Activated CD8-positive, alpha-beta memory T cell treated with anti-CD3 and anti-CD28 coated beads, Interleukin-2, amount 50 U/mL, for 24 hours (primary cell): ENCODE measurements around the gene DYNC1H1.
A peak's percentile ranks its signal among the peaks of the same experiment; 100 is the strongest.
"Not testable (repeated sequence)": the region's sequence is repeated elsewhere in the genome, so short reads cannot be mapped to it uniquely, and the experiment has no call there.

ENCODE experiments used
- DNase-seq: peaks from one replicate; pipeline ENCODE4 v3.0.0-alpha.2; 2020; ENCODE audit errors: extremely low read depth

The DYNC1H1 gene

GRCh38 chr14:102063808-102064429 lies 99.5 kb downstream of the DYNC1H1 start:
- DNase-seq = no peak

- DNase-seq = not testable (repeated sequence)
Measured at GRCh38 chr14:102064590-102064989, 100.2 kb downstream of the DYNC1H1 start.

GRCh38 chr14:102066041-102066451 lies 101.7 kb downstream of the DYNC1H1 start:
- DNase-seq = no peak

- DNase-seq = no peak
Measured at GRCh38 chr14:102071283-102071998, 107.1 kb downstream of the DYNC1H1 start.

GRCh38 chr14:102074415-102074964 lies 110.1 kb downstream of the DYNC1H1 start:
- DNase-seq = no peak

- DNase-seq = no peak
Measured at GRCh38 chr14:102075155-102075554, 110.8 kb downstream of the DYNC1H1 start.

GRCh38 chr14:102077382-102077709 lies 113.0 kb downstream of the DYNC1H1 start:
- DNase-seq = no peak

- not testable (repeated sequence) for DNase-seq
Measured at GRCh38 chr14:102078361-102078791, 114.0 kb downstream of the DYNC1H1 start.

- DNase-seq = no peak
Measured at GRCh38 chr14:102078831-102079699, 114.7 kb downstream of the DYNC1H1 start.

GRCh38 chr14:102079700-102079979 lies 115.3 kb downstream of the DYNC1H1 start:
- DNase-seq = no peak

- DNase-seq = no peak
Measured at GRCh38 chr14:102080183-102081080, 116.1 kb downstream of the DYNC1H1 start.

GRCh38 chr14:102081231-102082080 lies 117.1 kb downstream of the DYNC1H1 start:
- DNase-seq = no peak

- DNase-seq = not testable (repeated sequence)
Measured at GRCh38 chr14:102084522-102084921, 120.1 kb downstream of the DYNC1H1 start.

GRCh38 chr14:102084931-102085330 lies 120.6 kb downstream of the DYNC1H1 start:
- DNase-seq = no peak

- DNase-seq = no peak
Measured at GRCh38 chr14:102085488-102085887, 121.1 kb downstream of the DYNC1H1 start.

GRCh38 chr14:102085948-102086708 lies 121.8 kb downstream of the DYNC1H1 start:
- no peak for DNase-seq

GRCh38 chr14:102086709-102086971 lies 122.3 kb downstream of the DYNC1H1 start:
- no peak for DNase-seq

GRCh38 chr14:102086972-102087761 lies 122.8 kb downstream of the DYNC1H1 start, which contains the start of gene HSP90AA1:
TSS of gene HSP90AA1 (minus strand) at chr14:102087044. CDS start at chr14:102086378, 666 bp downstream.
- peak; percentile 93 for DNase-seq

GRCh38 chr14:102087762-102088011 lies 123.3 kb downstream of the DYNC1H1 start:
- no peak for DNase-seq
